Heart left ventricle (tissue), 13 donors: Measurements from ENCODE around the gene SORBS1.

Experiments
- CTCF ChIP-seq, 12 donors: fragments of 200-600 bp; sonication (generic) in 4 of 12; IDR thresholded peaks; one replicate each; pipeline versions ENCODE4 v1.5.0 to v1.8.0; 2018 to 2022; ENCODE audit warnings: antibody characterized with exemption in 12 of 12, mild to moderate bottlenecking in 5 of 12
- POLR2A ChIP-seq, 2 donors: fragments of 450-650 bp; IDR thresholded peaks; one replicate each; pipeline ENCODE4 v1.6.1; 2017; ENCODE audit warnings: antibody characterized with exemption in 2 of 2, mild to moderate bottlenecking in 2 of 2, moderate library complexity in 2 of 2
- donor health status: ischemic (EF 13 %, LVEDD 7.1; RV severe dilation, severe dysfunction).
- donor health status: DM: no; HTN: yes; CAD: no.
- donor health status: DM: no; HTN: no; CAD: no.
- donor health status: ischemic (EF 25% LVEDD 6.9; RV normal size, moderate dysfunction).
- donor health status: ischemic (EF 25% LVEDD 5.7; RV mildly dilated, moderate dysfunction).
- donor health status: ischemic (EF 35%, LVEDD 5.7; RV mildly dilated, moderate dysfunction).
- donor health status: nonischemic (EF 11% LVEDD 7.7; RV severe dilation, severe dysfunction).
- donor health status: DM: yes; HTN: yes; CAD: no.
- donor health status: PGD.
- donor health status: ischemic (EF 29% LVEDD 5.4; RV normal size, mild dysfunction).
- donor health status: nonischemic (EF 23%, LVEDD 6.1; RV moderate dilation, normal function).

GRCh38 chr10:95444792-95445191, 116.4 kb downstream of the SORBS1 start:
- no peak for TF ChIP-seq CTCF (IDR thresholded peaks at IDR 0.05)
- TF ChIP-seq POLR2A (IDR thresholded peaks at IDR 0.05): no peak
